ENCODE results near the gene INPP5B. TPM values are rescaled to one million over a fixed set of nuclear protein-coding genes. Genes with fewer than 3 reads are reported as not detected.

INPP5B gene
- total RNA-seq, 1 donor from 2014 or later = 19.3 TPM

GRCh38 chr1:37844536-37844935, 102.3 kb downstream of the INPP5B start:
- Mint-ChIP-seq H3K36me3 (peaks cover 7% of the 10 kb centered on the region), H3K9me3 (no peaks in the 10 kb centered on the region), H3K27me3 (no peaks in the 10 kb centered on the region), H3K27ac (no peak overlapping the region), H3K4me1 (ENCODE audit: unreplicated experiment) (no peaks in the 10 kb centered on the region), H3K4me3 (no peak overlapping the region)
- TF ChIP-seq CTCF (conservative IDR thresholded peaks at IDR 0.05) = no peak
- no peak for DNase-seq (ENCODE audit: extremely low spot score, unreplicated experiment)

GRCh38 chr1:37841652-37842051, 105.2 kb downstream of the INPP5B start:
- Mint-ChIP-seq H3K36me3 (peaks cover 7% of the 10 kb centered on the region), H3K9me3 (no peaks in the 10 kb centered on the region), H3K27me3 (no peaks in the 10 kb centered on the region), H3K4me1 (ENCODE audit: unreplicated experiment) (no peaks in the 10 kb centered on the region), H3K27ac (no peak overlapping the region), H3K4me3 (no peak overlapping the region)
- no peak for TF ChIP-seq CTCF (conservative IDR thresholded peaks at IDR 0.05)
- DNase-seq (ENCODE audit: extremely low spot score, unreplicated experiment) = no peak

- Mint-ChIP-seq H3K4me3 (no peak overlapping the region), H3K9me3 (no peaks in the 10 kb centered on the region), H3K36me3 (peaks cover 7% of the 10 kb centered on the region), H3K27ac (no peak overlapping the region), H3K4me1 (ENCODE audit: unreplicated experiment) (no peaks in the 10 kb centered on the region), H3K27me3 (no peaks in the 10 kb centered on the region)
- DNase-seq (ENCODE audit: extremely low spot score, unreplicated experiment) = no peak
- TF ChIP-seq CTCF (conservative IDR thresholded peaks at IDR 0.05) = no peak
Measured at GRCh38 chr1:37840711-37841110, 106.1 kb downstream of the INPP5B start.

GRCh38 chr1:37839676-37840075, 107.2 kb downstream of the INPP5B start:
- no peaks in the 10 kb centered on the region for H3K27me3 Mint-ChIP-seq
- H3K27ac Mint-ChIP-seq = no peak overlapping the region
- H3K9me3 Mint-ChIP-seq = no peaks in the 10 kb centered on the region
- no peaks in the 10 kb centered on the region for H3K4me1 Mint-ChIP-seq (ENCODE audit: unreplicated experiment)
- H3K36me3 Mint-ChIP-seq = peaks cover 7% of the 10 kb centered on the region
- H3K4me3 Mint-ChIP-seq = no peak overlapping the region
- no peak for DNase-seq (ENCODE audit: extremely low spot score, unreplicated experiment)
- TF ChIP-seq CTCF (conservative IDR thresholded peaks at IDR 0.05) = no peak

- H3K4me3 Mint-ChIP-seq = no peak overlapping the region
- DNase-seq (ENCODE audit: extremely low spot score, unreplicated experiment) = no peak
- TF ChIP-seq CTCF (conservative IDR thresholded peaks at IDR 0.05) = no peak
- H3K4me1 Mint-ChIP-seq (ENCODE audit: unreplicated experiment) = no peaks in the 10 kb centered on the region
- H3K9me3 Mint-ChIP-seq = no peaks in the 10 kb centered on the region
- no peaks in the 10 kb centered on the region for H3K27me3 Mint-ChIP-seq
- H3K27ac Mint-ChIP-seq = no peak overlapping the region
- peaks cover 14% of the 10 kb centered on the region for H3K36me3 Mint-ChIP-seq
Measured at GRCh38 chr1:37836788-37837187, 110.1 kb downstream of the INPP5B start.

GRCh38 chr1:37831809-37832208, 115.0 kb downstream of the INPP5B start:
- Mint-ChIP-seq H3K9me3 (no peaks in the 10 kb centered on the region), H3K27me3 (no peaks in the 10 kb centered on the region), H3K4me3 (no peak overlapping the region), H3K4me1 (ENCODE audit: unreplicated experiment) (no peaks in the 10 kb centered on the region), H3K27ac (no peak overlapping the region), H3K36me3 (peaks cover 31% of the 10 kb centered on the region)
- no peak for TF ChIP-seq CTCF (conservative IDR thresholded peaks at IDR 0.05)
- DNase-seq (ENCODE audit: extremely low spot score, unreplicated experiment) = no peak
